Keratinocyte (primary cell): ENCODE results near the gene APOL3. TPM values are rescaled to one million over a fixed set of nuclear protein-coding genes. Genes with fewer than 3 reads are reported as not detected.
"Not testable (repeated sequence)": the region's sequence is repeated elsewhere in the genome, so short reads cannot be mapped to it uniquely, and the experiment has no call there.

Experiments used
- DNase-seq: peaks from one replicate; pipeline ENCODE4 v3.0.0-alpha.2; 2011; ENCODE audit warnings: low read depth, missing footprints, low spot score
- FAIRE-seq: peaks from 2 replicates; lab custom pipeline; 2011; peaks lifted over from hg19 to GRCh38; lab: Jason Lieb, UNC
- H2AFZ ChIP-seq: 2 replicates; pipeline ENCODE4 v1.6.0; 2012; ENCODE audit warnings: low read length, control low read depth, inconsistent platforms; ENCODE audit not compliant: control insufficient read depth
- H3K27ac ChIP-seq: 2 replicates; pipeline ENCODE4 v1.5.1; 2011; ENCODE audit warnings: low read length; ENCODE audit not compliant: control insufficient read depth, insufficient read depth
- H3K27me3 ChIP-seq: 3 replicates; pipeline ENCODE4 v1.6.0; 2011; ENCODE audit warnings: low read length; ENCODE audit not compliant: control insufficient read depth, insufficient read depth; ENCODE audit errors: extremely low read depth
- H3K36me3 ChIP-seq, 2 experiments: 2 replicates in 1 of 2; 3 replicates in 1 of 2; pipeline ENCODE4 v1.5.1; 2011; ENCODE audit warnings: low read length in 2 of 2, mild to moderate bottlenecking in 1 of 2; ENCODE audit not compliant: control insufficient read depth in 2 of 2, insufficient read depth in 2 of 2; ENCODE audit errors: extremely low read depth in 1 of 2
- H3K4me1 ChIP-seq: 3 replicates; pipeline ENCODE4 v1.5.1; 2011; ENCODE audit warnings: low read length; ENCODE audit not compliant: control insufficient read depth, insufficient read depth; ENCODE audit errors: extremely low read depth
- H3K4me2 ChIP-seq: 3 replicates; pipeline ENCODE4 v1.6.0; 2011; ENCODE audit warnings: low read depth, low read length; ENCODE audit not compliant: control insufficient read depth, insufficient read depth; ENCODE audit errors: extremely low read depth
- H3K4me3 ChIP-seq, 3 experiments: fragments of 200-600 bp in 1 of 3; sonication (generic) in 1 of 3; 2 replicates in 2 of 3; 3 replicates in 1 of 3; pipeline ENCODE4 v1.5.1; 2011 to 2016; ENCODE audit warnings: low read length in 3 of 3, mild to moderate bottlenecking in 3 of 3, control low read depth in 2 of 3, inconsistent platforms in 1 of 3, low read depth in 1 of 3, mixed read lengths in 1 of 3, mixed run types in 1 of 3, moderate library complexity in 1 of 3; ENCODE audit not compliant: control insufficient read depth in 2 of 3, insufficient read depth in 2 of 3; ENCODE audit errors: extremely low read depth in 1 of 3
- H3K79me2 ChIP-seq: 2 replicates; pipeline ENCODE4 v1.6.0; 2012; ENCODE audit warnings: low read length; ENCODE audit not compliant: control insufficient read depth, insufficient read depth
- H3K9ac ChIP-seq: 3 replicates; pipeline ENCODE4 v1.6.0; 2011; ENCODE audit warnings: low read length; ENCODE audit not compliant: control insufficient read depth, insufficient read depth; ENCODE audit errors: extremely low read depth
- H3K9me1 ChIP-seq: 3 replicates; pipeline ENCODE4 v1.6.0; 2011; ENCODE audit warnings: low read length; ENCODE audit not compliant: control insufficient read depth, insufficient read depth; ENCODE audit errors: extremely low read depth
- H3K9me3 ChIP-seq: 2 replicates; pipeline ENCODE4 v1.5.1; 2012; ENCODE audit warnings: low read depth, low read length; ENCODE audit not compliant: control insufficient read depth
- H4K20me1 ChIP-seq: 3 replicates; pipeline ENCODE4 v1.6.0; 2011; ENCODE audit warnings: low read length; ENCODE audit not compliant: control insufficient read depth, insufficient read depth; ENCODE audit errors: extremely low read depth
- CTCF ChIP-seq, 3 experiments: IDR thresholded peaks in 1 of 3; conservative IDR thresholded peaks in 1 of 3; optimal IDR thresholded peaks in 1 of 3; 2 replicates in 2 of 3; 3 replicates in 1 of 3; pipeline versions ENCODE3 to v1.5.1; 2011; ENCODE audit warnings: low read length in 3 of 3, mild to moderate bottlenecking in 3 of 3, moderate library complexity in 2 of 3, control low read depth in 1 of 3, inconsistent platforms in 1 of 3; ENCODE audit not compliant: insufficient read depth in 2 of 3; ENCODE audit errors: extremely low read depth in 1 of 3
- EZH2 ChIP-seq: IDR thresholded peaks from one replicate; pipeline ENCODE4 v1.6.1; 2012; ENCODE audit warnings: inconsistent platforms, mild to moderate bottlenecking, low read length, moderate library complexity
- dilution Hi-C: fragments of 300-500 bp; cut with MboI; formaldehyde crosslinking; loops from one replicate; pipeline ENCODE4 v1.7.0; 2020; ENCODE audit warnings: low sequenced_read_pairs; ENCODE audit not compliant: extremely low pct_ligation_motif_present
- polyA minus RNA-seq, 3 experiments: library from RNA; depleted of rRNA, polyadenylated mRNA; stranded (reverse); fragments of >200 nt; gene quantifications; 1 replicate in 1 of 3; 2 replicates in 1 of 3; 3 replicates in 1 of 3; pipeline ENCODE4 v1.2.3, GENCODE V29; 2011
- polyA plus RNA-seq, 5 experiments: library from polyadenylated mRNA; depleted of rRNA in 3 of 5; stranded (reverse) in 3 of 5; stranded (forward) in 1 of 5; unstranded in 1 of 5; fragments of >200 nt; gene quantifications; 1 replicate in 1 of 5; 2 replicates in 3 of 5; 3 replicates in 1 of 5; pipeline versions ENCODE4 v1.2.1 to v1.2.3, GENCODE V29; 2011 to 2012; ENCODE audit warnings: missing spikeins in 2 of 5, low read depth in 1 of 5, low replicate concordance in 1 of 5

Gene APOL3
- polyA plus RNA-seq (0.46 to 1.1 TPM (median 0.92 TPM) in 3 replicates), polyA minus RNA-seq (0.56 to 2.9 TPM in 2 of 3 replicates, not detected in the other)
- polyA plus RNA-seq (2011; ENCODE audit: low read depth): not detected
- 0.45 and 0.49 TPM in 2 replicates for polyA plus RNA-seq (2011; cell fraction: cytosol; rRNA removed)
- 0.40 and 0.52 TPM in 2 replicates for polyA plus RNA-seq (2011; cell fraction: nucleus; rRNA removed)
- polyA plus RNA-seq (2012; ENCODE audit: low replicate concordance): 1.2 TPM in 1 of 2 replicates, not detected in the other
- polyA minus RNA-seq (2011; cell fraction: cytosol; rRNA and poly(A)+ RNA removed): not detected
- polyA minus RNA-seq (2011; cell fraction: nucleus; rRNA and poly(A)+ RNA removed): 0.32 TPM in 1 of 2 replicates, not detected in the other

GRCh38 chr22:36160499-36160942 lies at the start of gene APOL3:
APOL3 (minus strand) TSS chr22:36160755; CDS start chr22:36149055, 11,700 bp downstream.
- Histone ChIP-seq H3K4me3 (peak within 1 kb of the TSS in 1 of 3 experiments; percentile 4), H3K9me1 (no peaks in the 10 kb centered on the region), H3K27me3 (peaks cover 4% of the 10 kb centered on the region), H3K9ac (no peak within 1 kb of the TSS), H3K4me2 (peak within 1 kb of the TSS; percentile 42), H2AFZ (peak within 1 kb of the TSS; percentile 85), H4K20me1 (no peaks in the 10 kb centered on the region), H3K4me1 (peaks cover 8% of the 10 kb centered on the region), H3K36me3 (no peaks in the 10 kb centered on the region), H3K79me2 (no peaks in the 10 kb centered on the region), H3K27ac (no peak within 1 kb of the TSS), H3K9me3 (no peaks in the 10 kb centered on the region)
- no peak for TF ChIP-seq EZH2
- TF ChIP-seq CTCF (optimal IDR thresholded peaks at IDR 0.05 in 1 of 3, IDR thresholded peaks at IDR 0.05 in 1 of 3, conservative IDR thresholded peaks at IDR 0.05 in 1 of 3; ENCODE audit: extremely low read depth in 1 of 3, insufficient read depth in 2 of 3, low read length in 3 of 3): no peak
- DNase-seq (no peak), FAIRE-seq (peak; percentile 66)
- dilution Hi-C loops: no loop called here

- Histone ChIP-seq H3K36me3 (no peaks in the 10 kb centered on the region), H3K9ac (no peak overlapping the region), H3K27me3 (peaks cover 19% of the 10 kb centered on the region), H3K79me2 (no peaks in the 10 kb centered on the region), H4K20me1 (no peaks in the 10 kb centered on the region), H3K9me1 (no peaks in the 10 kb centered on the region), H3K4me1 (no peaks in the 10 kb centered on the region), H3K4me2 (no peak overlapping the region), H2AFZ (no peak overlapping the region), H3K27ac (no peak overlapping the region), H3K4me3 (no peak overlapping the region), H3K9me3 (no peaks in the 10 kb centered on the region)
- FAIRE-seq (no peak), DNase-seq (no peak)
- dilution Hi-C loops: no loop called here
- TF ChIP-seq EZH2 (no peak), CTCF (optimal IDR thresholded peaks at IDR 0.05 in 1 of 3, IDR thresholded peaks at IDR 0.05 in 1 of 3, conservative IDR thresholded peaks at IDR 0.05 in 1 of 3; ENCODE audit: extremely low read depth in 1 of 3, insufficient read depth in 2 of 3, low read length in 3 of 3) (no peak)
These were observed 49.7 kb upstream of the APOL3 start for GRCh38 chr22:36210224-36210623.

- H3K9ac ChIP-seq, H3K9me1 ChIP-seq, H3K4me2 ChIP-seq, H2AFZ ChIP-seq, H3K79me2 ChIP-seq, H3K36me3 ChIP-seq, DNase-seq, H3K4me3 ChIP-seq, H4K20me1 ChIP-seq, H3K4me1 ChIP-seq, dilution Hi-C loops, FAIRE-seq, H3K27ac ChIP-seq, H3K9me3 ChIP-seq: not testable (repeated sequence)
- H3K27me3 ChIP-seq: peaks cover 15% of the 10 kb centered on the region
These were observed 48.9 kb upstream of the APOL3 start for GRCh38 chr22:36209488-36209908.
